ENCODE results near the gene ARHGEF11.
A peak's percentile ranks its signal among the peaks of the same experiment; 100 is the strongest.

The ARHGEF11 gene

DNA sequence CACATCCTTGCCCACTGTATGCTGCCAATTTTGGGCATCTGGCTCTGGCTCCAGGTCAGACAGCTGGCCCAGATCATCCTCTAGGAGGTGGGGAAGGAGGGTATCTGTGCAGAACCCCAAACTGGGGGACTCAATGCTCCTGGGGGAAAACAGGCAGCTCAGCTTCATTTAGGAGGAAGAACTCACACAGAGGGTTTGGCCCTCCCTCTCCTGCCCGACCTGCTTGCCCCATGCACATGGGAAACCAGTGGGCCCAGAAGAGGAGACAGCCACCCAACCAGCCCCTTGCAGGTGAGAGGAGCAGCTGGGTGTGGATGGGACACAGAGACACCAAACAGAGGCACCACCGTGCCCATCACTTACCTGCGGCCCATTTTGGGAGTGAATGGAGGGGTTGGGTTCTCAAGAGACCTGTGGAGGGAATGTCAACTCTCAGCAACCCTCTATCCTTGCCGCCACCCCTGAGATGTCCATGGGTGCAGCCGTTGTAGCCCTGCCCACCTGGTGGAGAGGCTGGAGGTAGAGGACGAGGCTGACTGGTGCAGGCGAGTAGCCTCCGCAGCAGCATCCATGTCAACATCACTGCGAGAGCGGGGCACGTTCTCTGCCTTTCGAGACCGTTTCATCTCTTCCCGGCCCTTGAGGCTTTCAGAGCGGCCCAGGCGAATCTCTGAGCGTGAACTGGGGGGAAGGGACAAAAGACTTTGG is 97.6 kb downstream of the ARHGEF11 start:
- no peak for DNase-seq

- DNase-seq = no peak
These were observed 98.4 kb downstream of the ARHGEF11 start for GRCh38 chr1:156947127-156947526.

GRCh38 chr1:156945881-156946661 is 99.5 kb downstream of the ARHGEF11 start:
- DNase-seq = peak; percentile 18

DNA sequence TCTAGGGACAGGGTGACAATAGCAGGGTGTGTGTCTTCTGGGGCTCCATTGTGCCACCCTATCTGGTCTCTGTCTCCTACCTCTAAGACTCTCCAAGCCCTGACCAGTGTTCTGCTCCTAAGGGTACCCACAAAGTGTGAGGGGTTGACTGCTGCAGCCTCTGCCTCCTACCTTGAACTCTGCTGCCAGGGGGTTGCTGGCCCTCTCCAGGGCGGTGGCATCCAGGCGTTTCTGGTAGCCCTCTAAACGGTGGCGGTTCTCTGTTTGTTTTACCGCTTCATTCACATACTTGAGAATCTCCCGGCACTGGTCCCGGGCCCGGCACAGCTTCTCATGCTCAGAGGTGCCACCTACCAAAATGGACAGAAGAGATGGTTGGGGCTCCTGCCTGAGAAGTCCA is 100.7 kb downstream of the ARHGEF11 start:
- no peak for DNase-seq

- DNase-seq = no peak
These were observed 101.3 kb downstream of the ARHGEF11 start for GRCh38 chr1:156944268-156944667.

DNA sequence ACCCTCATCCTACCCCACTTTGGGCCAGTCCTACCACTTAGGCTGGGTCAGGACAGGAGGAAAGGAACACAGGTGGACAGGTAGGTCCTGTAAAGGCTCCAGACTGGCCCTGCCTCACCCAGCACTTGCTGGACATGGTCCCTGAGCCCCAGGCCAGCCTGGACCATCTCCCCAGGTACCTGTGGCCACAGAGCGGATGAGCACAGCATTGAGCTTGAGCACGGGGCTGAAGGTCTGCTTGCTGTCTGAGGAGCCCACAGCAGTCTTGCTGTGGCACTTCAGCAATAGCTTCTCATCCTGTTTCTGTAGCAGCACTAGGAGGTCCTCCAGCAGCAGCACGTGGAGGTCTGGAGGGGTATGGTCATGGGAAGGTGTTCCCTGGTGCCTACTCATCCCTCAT is 101.8 kb downstream of the ARHGEF11 start:
- no peak for DNase-seq

DNA sequence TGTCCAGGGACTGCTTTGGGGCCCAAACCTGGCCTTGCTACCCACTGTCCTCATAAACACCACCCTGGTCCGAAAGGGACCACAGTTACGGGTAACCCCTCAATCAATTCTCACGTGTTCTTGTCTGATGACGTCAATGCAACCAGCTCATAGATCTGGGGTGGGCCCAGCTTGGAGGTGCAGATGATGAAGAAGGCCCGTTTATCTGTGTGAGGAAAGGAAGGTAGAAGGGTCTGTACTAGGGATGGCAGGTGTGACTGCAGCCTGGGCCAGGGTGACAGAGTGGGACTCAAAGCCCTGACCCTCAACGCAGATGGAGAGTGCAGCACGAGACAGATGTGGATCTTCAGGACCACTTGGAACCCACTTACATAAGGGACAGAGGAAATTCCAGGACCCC is 103.0 kb downstream of the ARHGEF11 start:
- no peak for DNase-seq

GRCh38 chr1:156942176-156942575 is 103.4 kb downstream of the ARHGEF11 start:
- no peak for DNase-seq

DNA sequence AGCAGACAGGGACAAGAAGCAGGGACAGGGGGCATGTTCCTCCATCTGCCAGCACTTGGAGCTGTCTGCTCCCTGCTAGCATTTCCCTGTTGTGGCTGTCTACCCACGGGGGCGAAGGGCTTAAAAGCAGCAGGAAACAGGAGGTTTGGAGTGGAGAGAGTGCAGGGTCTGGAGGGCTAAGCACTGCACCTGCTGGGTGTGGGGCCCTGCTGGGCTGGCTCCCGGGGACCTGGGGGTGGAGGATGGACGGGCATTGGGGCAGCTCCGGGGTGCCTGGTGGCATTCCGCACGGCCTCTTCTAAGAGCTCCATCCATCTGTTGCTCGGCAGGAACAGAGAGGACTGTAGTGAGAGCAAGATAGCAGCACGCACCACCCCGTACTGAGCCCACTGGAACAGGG is 103.9 kb downstream of the ARHGEF11 start:
- DNase-seq = no peak

DNA sequence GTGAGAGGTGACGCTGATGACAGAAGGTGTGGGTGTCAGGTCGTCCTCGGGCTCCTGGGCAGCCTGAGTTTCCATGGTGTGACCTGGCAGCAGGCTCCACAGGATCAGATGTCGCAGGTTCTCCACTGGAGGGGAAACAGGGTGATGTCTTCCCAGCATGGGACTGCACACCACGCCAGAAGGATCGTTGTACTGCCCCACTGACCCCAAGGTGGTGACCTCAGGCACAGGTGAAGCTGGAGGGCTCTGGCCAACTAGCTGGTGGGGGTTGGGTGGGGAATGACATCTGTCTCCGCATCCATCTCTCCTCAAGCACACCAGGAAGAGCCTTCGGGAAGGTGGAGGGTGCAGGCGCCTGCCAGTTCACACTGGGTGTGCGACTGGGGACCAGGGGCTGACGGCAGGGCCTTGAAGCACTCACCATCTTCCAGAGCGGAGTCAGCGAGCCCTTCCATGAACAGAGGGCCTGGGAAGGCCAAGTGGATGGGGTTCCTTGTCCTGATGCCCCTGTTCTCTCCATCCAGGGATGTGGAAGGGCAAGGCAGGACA is 105.7 kb downstream of the ARHGEF11 start:
- no peak for DNase-seq

GRCh38 chr1:156938813-156939212 is 106.7 kb downstream of the ARHGEF11 start:
- no peak for DNase-seq

- DNase-seq = no peak
These were observed 107.7 kb downstream of the ARHGEF11 start for GRCh38 chr1:156937883-156938282.

DNA sequence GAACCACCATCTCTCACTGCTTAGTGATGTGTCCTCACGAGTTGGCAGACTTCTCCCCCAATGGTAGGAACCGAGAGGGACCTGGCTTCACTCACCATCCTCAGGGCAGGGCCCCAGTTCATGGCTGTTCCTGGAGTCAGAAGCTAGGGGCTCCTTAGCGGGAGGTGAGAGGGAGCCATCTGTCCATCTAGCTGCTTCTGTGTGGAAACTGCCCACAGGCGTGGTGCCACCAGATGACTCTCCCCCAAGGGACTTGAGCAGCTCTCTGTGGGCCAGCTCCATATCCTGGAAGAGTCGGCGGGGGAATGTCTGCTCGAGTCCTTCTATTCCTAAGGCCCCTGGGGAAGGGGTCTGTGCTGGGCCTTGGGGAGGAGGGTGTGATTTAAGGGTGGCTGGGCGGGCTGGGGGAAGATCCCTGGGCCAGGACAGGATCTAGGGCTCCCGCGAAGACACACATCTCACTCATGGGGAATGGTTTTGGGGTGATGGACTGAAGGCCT is 108.8 kb downstream of the ARHGEF11 start:
- no peak for DNase-seq

DNA sequence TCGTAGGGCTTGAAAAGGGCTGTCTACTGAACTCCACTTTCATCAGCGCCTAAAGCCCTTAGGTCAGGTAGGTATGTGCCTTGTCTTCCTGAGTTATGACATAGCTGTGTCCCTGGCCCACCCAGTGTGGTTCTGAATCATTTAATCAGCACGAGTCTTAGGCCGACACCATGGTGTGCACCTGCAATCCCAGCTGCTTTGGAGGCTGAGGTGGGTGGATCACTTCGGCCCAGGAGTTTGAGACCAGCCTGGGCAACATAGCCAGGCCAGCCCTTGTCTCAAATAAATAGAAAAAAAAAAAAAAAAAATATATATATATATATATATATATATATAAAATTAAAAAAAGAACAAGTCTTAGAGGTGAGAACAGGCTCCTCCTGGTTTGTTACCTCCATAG is 109.4 kb downstream of the ARHGEF11 start:
- no peak for DNase-seq

- no peak for DNase-seq
These were observed 109.9 kb downstream of the ARHGEF11 start for GRCh38 chr1:156935505-156936128.

DNA sequence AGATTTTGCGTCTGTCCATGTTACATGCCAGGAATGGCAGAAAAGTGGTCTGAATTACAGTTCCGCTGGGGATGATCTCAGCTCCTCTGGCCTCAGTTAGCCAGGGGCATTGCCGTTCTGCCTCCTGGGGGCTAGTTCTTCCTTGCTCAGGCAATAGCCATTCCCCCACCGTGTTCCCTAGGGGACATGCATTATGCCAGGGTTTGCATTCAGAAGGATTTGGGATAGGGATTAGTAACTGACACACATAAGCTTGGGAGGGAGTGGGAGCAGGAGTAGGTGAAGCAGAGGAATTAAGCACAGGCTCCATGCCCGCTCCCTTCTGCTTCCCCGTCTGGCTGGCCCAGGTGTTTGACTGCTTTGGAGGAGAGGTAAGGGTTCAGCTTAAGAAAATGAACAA is 112.4 kb downstream of the ARHGEF11 start:
- DNase-seq = no peak

DNA sequence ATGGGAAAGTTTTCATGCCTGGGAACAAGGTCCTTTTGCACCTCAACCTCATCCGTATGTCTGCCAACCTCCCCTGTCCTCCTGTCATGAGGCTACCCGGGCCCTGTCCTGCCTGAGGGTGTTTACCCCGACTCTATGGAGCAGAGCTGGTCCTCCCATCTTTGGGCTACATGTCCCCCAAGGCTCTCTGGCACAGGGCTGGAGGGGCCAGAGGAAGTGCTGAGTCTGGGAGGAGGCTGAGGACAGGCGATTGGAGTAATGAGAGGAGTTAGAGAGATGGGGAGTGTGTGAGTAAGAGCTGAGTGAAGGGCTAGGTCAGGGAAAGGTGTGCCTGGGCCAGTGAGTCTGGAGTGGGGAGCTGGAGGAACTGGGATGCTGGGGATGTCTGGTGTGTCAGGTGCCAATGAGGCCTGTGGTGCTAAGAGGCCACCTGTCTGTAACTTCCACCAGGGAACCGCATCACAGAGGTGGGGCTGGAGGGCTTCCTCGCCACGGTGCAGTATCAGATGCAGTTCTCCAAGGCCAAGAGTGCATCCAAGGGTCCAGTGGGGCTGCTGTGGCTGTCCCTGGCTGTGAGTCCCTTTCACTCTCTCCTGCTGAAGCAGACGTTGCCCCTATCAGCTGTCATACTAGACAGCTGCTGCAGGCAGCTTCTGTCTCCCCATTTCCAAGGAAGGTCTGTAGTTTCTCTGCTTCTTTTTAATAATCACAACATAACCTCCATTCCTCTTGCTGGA is 113.4 kb downstream of the ARHGEF11 start:
- DNase-seq = no peak

- DNase-seq = no peak
These were observed 114.2 kb downstream of the ARHGEF11 start for GRCh38 chr1:156931211-156931952.

DNA sequence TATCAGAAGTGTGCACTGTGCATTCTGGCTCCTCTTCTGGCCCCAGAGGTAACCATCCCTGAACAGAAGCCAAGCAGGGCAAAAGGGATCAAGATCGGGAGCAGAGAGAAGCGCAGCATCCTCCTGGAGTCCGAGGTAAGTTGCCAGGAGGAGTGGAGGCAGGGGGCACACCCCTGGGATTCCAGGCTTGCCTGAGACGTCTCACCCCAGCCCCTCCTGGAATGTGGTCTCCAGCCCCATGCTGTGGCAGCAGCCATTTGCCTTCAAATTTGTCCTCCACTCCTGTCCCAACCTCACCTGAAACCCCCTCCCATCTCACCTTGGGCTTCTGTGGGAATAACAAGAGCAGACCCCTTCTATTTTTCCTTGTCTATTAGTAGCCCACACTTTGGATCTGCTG is 115.1 kb downstream of the ARHGEF11 start:
- no peak for DNase-seq

DNA sequence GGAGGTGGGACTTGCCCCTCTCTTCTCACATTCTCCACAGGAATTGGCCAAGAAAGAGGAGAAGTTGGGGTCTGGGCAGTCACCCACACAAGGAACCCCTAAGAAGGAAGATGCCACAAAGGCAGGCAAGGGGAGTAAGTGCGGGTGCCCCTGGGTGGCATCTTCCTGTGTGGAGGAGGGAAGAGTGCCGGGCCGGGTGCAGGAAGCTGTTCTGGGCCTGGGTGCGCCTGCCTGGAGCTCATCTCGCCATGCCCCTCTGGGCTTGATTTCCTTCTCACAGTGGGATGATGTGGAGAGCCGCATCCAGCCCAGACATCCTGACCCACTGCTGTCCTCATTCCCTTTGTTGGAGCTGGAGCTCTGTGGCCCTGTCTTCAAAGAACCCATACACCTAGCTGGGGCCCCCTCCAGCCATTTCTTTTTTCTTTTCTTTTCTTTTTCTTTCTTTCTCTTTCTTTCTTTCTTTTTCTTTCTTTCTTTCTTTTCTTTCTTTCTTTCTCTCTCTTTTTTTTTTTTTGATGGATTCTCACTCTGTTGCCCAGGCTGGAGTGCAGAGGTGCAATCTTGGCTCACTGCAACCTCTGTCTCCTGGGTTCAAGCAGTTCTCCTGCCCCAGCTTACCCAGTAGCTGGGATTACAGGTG is 115.8 kb downstream of the ARHGEF11 start:
- DNase-seq = no peak

- no peak for DNase-seq
These were observed 117.4 kb downstream of the ARHGEF11 start for GRCh38 chr1:156928043-156928602.
